Measurements from ENCODE around the gene SCYGR2. TPM values are rescaled to one million over a fixed set of nuclear protein-coding genes. Genes with fewer than 3 reads are reported as not detected.

SCYGR2 gene
- total RNA-seq, 1 experiment from 2014 or later: not detected

DNA sequence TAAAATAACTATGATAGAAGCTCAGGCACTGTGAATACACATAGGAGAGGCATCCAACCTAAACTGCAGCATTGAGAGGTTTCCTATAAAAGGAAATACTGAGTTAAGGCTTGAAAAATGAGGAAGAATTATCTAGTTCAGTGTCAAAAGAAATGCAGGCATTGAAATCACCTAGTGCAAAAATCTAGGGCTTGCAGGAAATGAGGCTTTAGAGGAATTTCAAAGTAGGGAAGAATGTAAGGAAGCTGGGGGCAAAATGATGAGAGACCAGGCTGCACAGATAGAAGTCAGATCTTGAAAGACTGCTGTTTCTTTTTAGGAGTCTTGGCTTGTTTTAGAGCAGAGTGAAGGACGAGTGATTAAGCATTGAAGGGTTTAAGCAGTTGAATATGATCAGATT is 28.1 kb upstream of the SCYGR2 start:
- POLR2A ChIA-PET (ENCODE audit: unreplicated experiment): no interaction called here

DNA sequence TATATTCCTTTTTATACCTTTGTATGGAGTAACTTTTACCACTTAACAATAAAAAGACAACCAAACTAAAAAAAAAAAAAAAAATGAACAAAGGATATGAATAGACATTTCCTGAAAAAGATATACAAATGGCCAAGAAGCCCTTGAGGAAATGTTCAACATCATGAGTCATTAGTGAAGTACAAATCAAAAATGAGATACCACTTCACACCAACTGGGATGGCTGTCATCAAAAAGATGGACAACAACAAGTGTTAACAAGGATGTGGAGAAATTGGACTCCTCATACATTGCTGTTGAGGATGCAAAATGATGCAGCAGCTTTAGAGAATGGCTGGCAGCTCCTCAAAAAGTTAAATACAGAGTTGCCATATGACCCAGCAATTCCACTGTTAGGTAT is 22.6 kb upstream of the SCYGR2 start:
- ATAC-seq (no peak), DNase-seq (no peak)
- H3K9me2 ChIP-seq (replicated peaks; ENCODE audit: low read length): no peaks in the 10 kb centered on the region
- TF ChIP-seq EZH2phosphoT487 (IDR thresholded peaks at IDR 0.05; ENCODE audit: borderline replicate concordance, low read length): no peak
- TF ChIP-seq EZH2 (IDR thresholded peaks at IDR 0.05; ENCODE audit: low read length, unreplicated experiment): no peak
- TF ChIP-seq, protein P1, sequence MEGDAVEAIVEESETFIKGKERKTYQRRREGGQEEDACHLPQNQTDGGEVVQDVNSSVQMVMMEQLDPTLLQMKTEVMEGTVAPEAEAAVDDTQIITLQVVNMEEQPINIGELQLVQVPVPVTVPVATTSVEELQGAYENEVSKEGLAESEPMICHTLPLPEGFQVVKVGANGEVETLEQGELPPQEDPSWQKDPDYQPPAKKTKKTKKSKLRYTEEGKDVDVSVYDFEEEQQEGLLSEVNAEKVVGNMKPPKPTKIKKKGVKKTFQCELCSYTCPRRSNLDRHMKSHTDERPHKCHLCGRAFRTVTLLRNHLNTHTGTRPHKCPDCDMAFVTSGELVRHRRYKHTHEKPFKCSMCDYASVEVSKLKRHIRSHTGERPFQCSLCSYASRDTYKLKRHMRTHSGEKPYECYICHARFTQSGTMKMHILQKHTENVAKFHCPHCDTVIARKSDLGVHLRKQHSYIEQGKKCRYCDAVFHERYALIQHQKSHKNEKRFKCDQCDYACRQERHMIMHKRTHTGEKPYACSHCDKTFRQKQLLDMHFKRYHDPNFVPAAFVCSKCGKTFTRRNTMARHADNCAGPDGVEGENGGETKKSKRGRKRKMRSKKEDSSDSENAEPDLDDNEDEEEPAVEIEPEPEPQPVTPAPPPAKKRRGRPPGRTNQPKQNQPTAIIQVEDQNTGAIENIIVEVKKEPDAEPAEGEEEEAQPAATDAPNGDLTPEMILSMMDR (conservative IDR thresholded peaks at IDR 0.05; ENCODE audit: low read depth, low read length): no peak
- ChIA-PET POLR2A (ENCODE audit: unreplicated experiment) (no interaction called here), CTCF (no interaction called here)
- no peaks in the 10 kb centered on the region for H3F3A ChIP-seq (ENCODE audit: low read length, unreplicated experiment)
- H3K4me3 ChIP-seq (ENCODE audit: low read length): no peak overlapping the region
- H3K4me2 ChIP-seq (ENCODE audit: low read length): no peak overlapping the region
- no TSS peak for BruUV-seq (replicated peaks)
- H2AFZ ChIP-seq (ENCODE audit: low read length): no peak overlapping the region
- H4K20me1 ChIP-seq (ENCODE audit: low read length): no peaks in the 10 kb centered on the region
- H3K9ac ChIP-seq (ENCODE audit: low read length): no peak overlapping the region
- H3K4me1 ChIP-seq (ENCODE audit: insufficient read depth, low read length): no peaks in the 10 kb centered on the region
- no peaks in the 10 kb centered on the region for H3K27me3 ChIP-seq (ENCODE audit: low read length)
- no peaks in the 10 kb centered on the region for H3K79me2 ChIP-seq (ENCODE audit: low read length)
- no peaks in the 10 kb centered on the region for H3K36me3 ChIP-seq (ENCODE audit: low read depth, low read length)
- H3K27ac ChIP-seq (ENCODE audit: low read length): no peak overlapping the region
- no peaks in the 10 kb centered on the region for H3K9me3 ChIP-seq (ENCODE audit: low read length)
- intact Hi-C loops (cut with micrococcal nuclease): loop anchor here (5.0 kb wide), 1 partner anchor 94 kb away; no protein-coding TSS in a partner anchor

More for the DNA sequence above, 28.1 kb upstream of the SCYGR2 start:
- intact Hi-C loops (cut with micrococcal nuclease): no loop called here
- DNase-seq (no peak), ATAC-seq (no peak)
- no peaks in the 10 kb centered on the region for H3K9me3 ChIP-seq (ENCODE audit: low read length)
- no peaks in the 10 kb centered on the region for H3F3A ChIP-seq (ENCODE audit: low read length, unreplicated experiment)
- H3K27me3 ChIP-seq (ENCODE audit: low read length): no peaks in the 10 kb centered on the region
- no peak overlapping the region for H3K4me2 ChIP-seq (ENCODE audit: low read length)
- no peak overlapping the region for H3K9ac ChIP-seq (ENCODE audit: low read length)
- no peaks in the 10 kb centered on the region for H4K20me1 ChIP-seq (ENCODE audit: low read length)
- H3K9me2 ChIP-seq (replicated peaks; ENCODE audit: low read length): no peaks in the 10 kb centered on the region
- H3K4me1 ChIP-seq (ENCODE audit: insufficient read depth, low read length): no peaks in the 10 kb centered on the region
- H3K27ac ChIP-seq (ENCODE audit: low read length): no peak overlapping the region
- no peak overlapping the region for H3K4me3 ChIP-seq (ENCODE audit: low read length)
- TF ChIP-seq, protein P1 (conservative IDR thresholded peaks at IDR 0.05; ENCODE audit: low read depth, low read length): no peak
- TF ChIP-seq EZH2phosphoT487 (IDR thresholded peaks at IDR 0.05; ENCODE audit: borderline replicate concordance, low read length) (no peak), EZH2 (IDR thresholded peaks at IDR 0.05; ENCODE audit: low read length, unreplicated experiment) (no peak)
- no peaks in the 10 kb centered on the region for H3K79me2 ChIP-seq (ENCODE audit: low read length)
- H2AFZ ChIP-seq (ENCODE audit: low read length): no peak overlapping the region
- no peaks in the 10 kb centered on the region for H3K36me3 ChIP-seq (ENCODE audit: low read depth, low read length)
- TSS peak; percentile 7 for BruUV-seq (replicated peaks)
- CTCF ChIA-PET: no interaction called here

DNA sequence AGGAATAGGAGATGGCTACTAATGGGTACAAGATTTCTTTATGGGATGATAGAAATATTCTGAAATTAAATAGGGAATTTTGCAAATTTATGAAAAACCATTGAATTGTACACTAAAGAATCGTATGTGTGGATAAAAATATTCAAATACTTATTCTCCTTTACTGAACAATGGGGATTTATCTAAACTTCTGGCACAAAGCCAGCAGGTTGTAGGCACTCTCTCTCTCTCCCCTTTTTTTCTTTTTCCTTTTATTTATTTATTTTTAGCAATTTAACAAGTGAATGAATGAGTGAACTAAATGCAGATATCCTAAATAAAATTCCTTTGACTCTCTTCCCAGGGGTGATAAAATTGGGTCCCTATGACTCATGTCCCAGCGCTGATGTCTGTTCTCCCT is 21.9 kb upstream of the SCYGR2 start:
- no peaks in the 10 kb centered on the region for H3K27me3 ChIP-seq (ENCODE audit: low read length)
- ATAC-seq (no peak), DNase-seq (no peak)
- no peak overlapping the region for H3K9ac ChIP-seq (ENCODE audit: low read length)
- H3K4me1 ChIP-seq (ENCODE audit: insufficient read depth, low read length): no peaks in the 10 kb centered on the region
- no peaks in the 10 kb centered on the region for H3K79me2 ChIP-seq (ENCODE audit: low read length)
- H3K9me3 ChIP-seq (ENCODE audit: low read length): no peaks in the 10 kb centered on the region
- ChIA-PET CTCF (no interaction called here), POLR2A (ENCODE audit: unreplicated experiment) (no interaction called here)
- no peak overlapping the region for H3K27ac ChIP-seq (ENCODE audit: low read length)
- H3K36me3 ChIP-seq (ENCODE audit: low read depth, low read length): no peaks in the 10 kb centered on the region
- H3K4me2 ChIP-seq (ENCODE audit: low read length): no peak overlapping the region
- H2AFZ ChIP-seq (ENCODE audit: low read length): no peak overlapping the region
- intact Hi-C loops (cut with micrococcal nuclease): loop anchor here (5.0 kb wide), 1 partner anchor 95 kb away; no protein-coding TSS in a partner anchor
- no peak for TF ChIP-seq EZH2phosphoT487 (IDR thresholded peaks at IDR 0.05; ENCODE audit: borderline replicate concordance, low read length)
- no peak for TF ChIP-seq EZH2 (IDR thresholded peaks at IDR 0.05; ENCODE audit: low read length, unreplicated experiment)
- TF ChIP-seq, protein P1 (conservative IDR thresholded peaks at IDR 0.05; ENCODE audit: low read depth, low read length): no peak
- no peaks in the 10 kb centered on the region for H4K20me1 ChIP-seq (ENCODE audit: low read length)
- H3K4me3 ChIP-seq (ENCODE audit: low read length): no peak overlapping the region
- no peaks in the 10 kb centered on the region for H3K9me2 ChIP-seq (replicated peaks; ENCODE audit: low read length)
- BruUV-seq (replicated peaks): no TSS peak
- H3F3A ChIP-seq (ENCODE audit: low read length, unreplicated experiment): no peaks in the 10 kb centered on the region
